H9 (cell line): Measurements from ENCODE around the gene ASIC3. TPM values are rescaled to one million over a fixed set of nuclear protein-coding genes. Genes with fewer than 3 reads are reported as not detected.

ENCODE experiments used
- DNase-seq: peaks from one replicate; pipeline ENCODE4 v3.0.0-alpha.2; 2017
- H2AFZ ChIP-seq: one replicate; pipeline ENCODE4 v1.6.1; 2013; ENCODE audit warnings: mild to moderate bottlenecking, low read length, control low read depth, moderate library complexity
- H2AK5ac ChIP-seq: 2 replicates; pipeline ENCODE4 v1.6.1; 2013; ENCODE audit warnings: low read length, control low read depth, mixed read lengths; ENCODE audit not compliant: insufficient read length
- H2BK120ac ChIP-seq: one replicate; pipeline ENCODE4 v1.6.1; 2013; ENCODE audit warnings: low read depth, mild to moderate bottlenecking, low read length, control low read depth, inconsistent platforms; ENCODE audit not compliant: poor library complexity, severe bottlenecking
- H2BK12ac ChIP-seq: 2 replicates; pipeline ENCODE4 v1.6.1; 2013; ENCODE audit warnings: low read length, control low read depth, mixed read lengths, low read depth; ENCODE audit not compliant: insufficient read length
- H2BK15ac ChIP-seq: 2 replicates; pipeline ENCODE4 v1.6.1; 2013; ENCODE audit warnings: low read depth, low read length, control low read depth
- H2BK20ac ChIP-seq: one replicate; pipeline ENCODE4 v1.6.1; 2013; ENCODE audit warnings: low read depth, mild to moderate bottlenecking, low read length, control low read depth, inconsistent platforms; ENCODE audit not compliant: poor library complexity, severe bottlenecking
- H2BK5ac ChIP-seq: 2 replicates; pipeline ENCODE4 v1.6.1; 2013; ENCODE audit warnings: low read length, control low read depth, mixed read lengths; ENCODE audit not compliant: insufficient read length
- H3K14ac ChIP-seq: 2 replicates; pipeline ENCODE4 v1.6.1; 2013; ENCODE audit warnings: low read length, control low read depth; ENCODE audit not compliant: insufficient read depth
- H3K18ac ChIP-seq: 2 replicates; pipeline ENCODE4 v1.6.1; 2013; ENCODE audit warnings: low read depth, mild to moderate bottlenecking, mixed read lengths, low read length, control low read depth; ENCODE audit not compliant: insufficient read length
- H3K23ac ChIP-seq: 2 replicates; pipeline ENCODE4 v1.6.1; 2013; ENCODE audit warnings: low read length, control low read depth, mixed read lengths, low read depth; ENCODE audit not compliant: insufficient read length
- H3K23me2 ChIP-seq: 2 replicates; pipeline ENCODE4 v1.6.1; 2013; ENCODE audit warnings: low read depth, mild to moderate bottlenecking, mixed read lengths, low read length, control low read depth; ENCODE audit not compliant: insufficient read length, poor library complexity, severe bottlenecking
- H3K27ac ChIP-seq: 2 replicates; pipeline ENCODE4 v1.5.1; 2013; ENCODE audit warnings: low read length, control low read depth, mixed read lengths, low read depth; ENCODE audit not compliant: insufficient read length
- H3K27me3 ChIP-seq: 2 replicates; pipeline ENCODE4 v1.6.1; 2013; ENCODE audit warnings: low read length, control low read depth, inconsistent platforms; ENCODE audit not compliant: insufficient read depth
- H3K4ac ChIP-seq: 2 replicates; pipeline ENCODE4 v1.6.1; 2013; ENCODE audit warnings: low read depth, mild to moderate bottlenecking, control low read depth, inconsistent platforms, low read length, moderate library complexity
- H3K4me1 ChIP-seq: 2 replicates; pipeline ENCODE4 v1.6.1; 2013; ENCODE audit warnings: low read length, control low read depth, inconsistent platforms; ENCODE audit not compliant: insufficient read depth
- H3K4me2 ChIP-seq: 2 replicates; pipeline ENCODE4 v1.6.1; 2013; ENCODE audit warnings: low read length, control low read depth, mixed read lengths; ENCODE audit not compliant: insufficient read length, insufficient read depth
- H3K56ac ChIP-seq: 2 replicates; pipeline ENCODE4 v1.6.1; 2013; ENCODE audit warnings: low read depth, mild to moderate bottlenecking, mixed read lengths, low read length, control low read depth; ENCODE audit not compliant: insufficient read length
- H3K79me1 ChIP-seq: 2 replicates; pipeline ENCODE4 v1.6.1; 2013; ENCODE audit warnings: low read depth, mild to moderate bottlenecking, moderate library complexity, low read length, control low read depth, inconsistent platforms; ENCODE audit not compliant: insufficient read depth, poor library complexity, severe bottlenecking
- H3K79me2 ChIP-seq: 2 replicates; pipeline ENCODE4 v1.6.1; 2013; ENCODE audit warnings: low read length, control low read depth, inconsistent platforms; ENCODE audit not compliant: insufficient read depth
- H3K9ac ChIP-seq: 2 replicates; pipeline ENCODE4 v1.6.1; 2013; ENCODE audit warnings: low read length, control low read depth, mixed read lengths; ENCODE audit not compliant: insufficient read length; ENCODE audit errors: extremely low read depth
- H3K9me3 ChIP-seq: one replicate; pipeline ENCODE4 v1.6.1; 2013; ENCODE audit warnings: low read depth, low read length, inconsistent platforms; ENCODE audit not compliant: control insufficient read depth
- H3T11ph ChIP-seq: one replicate; pipeline ENCODE4 v1.6.1; 2013; ENCODE audit warnings: mild to moderate bottlenecking, low read length, control low read depth, inconsistent platforms
- H4K20me1 ChIP-seq: one replicate; pipeline ENCODE4 v1.6.1; 2013; ENCODE audit not compliant: control insufficient read depth, insufficient read length, insufficient read depth
- H4K5ac ChIP-seq: 2 replicates; pipeline ENCODE4 v1.6.1; 2013; ENCODE audit warnings: low read depth, mild to moderate bottlenecking, mixed read lengths, low read length, control low read depth; ENCODE audit not compliant: insufficient read length
- H4K8ac ChIP-seq: replicated peaks from 2 replicates; pipeline ENCODE4 v1.6.1; 2013; ENCODE audit warnings: low read length, control low read depth, mixed read lengths, low read depth; ENCODE audit not compliant: insufficient read length
- H4K91ac ChIP-seq: 2 replicates; pipeline ENCODE4 v1.6.1; 2013; ENCODE audit warnings: low read depth, mild to moderate bottlenecking, moderate library complexity, mixed read lengths, low read length, control low read depth; ENCODE audit not compliant: insufficient read length
- H3K27ac Mint-ChIP-seq, 3 experiments: 2 replicates in 2 of 3; 3 replicates in 1 of 3; pipeline ENCODE4 v1.8.0; 2020 to 2021; ENCODE audit warnings: mixed read lengths in 3 of 3, mild to moderate bottlenecking in 1 of 3, moderate library complexity in 1 of 3
- H3K27me3 Mint-ChIP-seq: 2 replicates; pipeline ENCODE4 v1.8.0; 2021; ENCODE audit warnings: low read depth, mild to moderate bottlenecking, moderate library complexity, mixed read lengths
- H3K36me3 Mint-ChIP-seq, 3 experiments: 2 replicates in 2 of 3; 3 replicates in 1 of 3; pipeline ENCODE4 v1.8.0; 2020 to 2021; ENCODE audit warnings: low read depth in 3 of 3, mixed read lengths in 3 of 3; ENCODE audit not compliant: insufficient read depth in 1 of 3
- H3K4me1 Mint-ChIP-seq, 2 experiments: 2 replicates each; pipeline ENCODE4 v1.8.0; 2020; ENCODE audit warnings: mixed read lengths in 2 of 2
- H3K4me3 Mint-ChIP-seq, 2 experiments: 2 replicates in 1 of 2; 3 replicates in 1 of 2; pipeline ENCODE4 v1.8.0; 2020 to 2021; ENCODE audit warnings: mild to moderate bottlenecking in 2 of 2, mixed read lengths in 2 of 2, moderate library complexity in 1 of 2
- H3K9me3 Mint-ChIP-seq, 2 experiments: 2 replicates in 1 of 2; 3 replicates in 1 of 2; pipeline ENCODE4 v1.8.0; 2020; ENCODE audit warnings: mild to moderate bottlenecking in 2 of 2, mixed read lengths in 2 of 2, moderate library complexity in 1 of 2
- WGBS: extraction: QIAGEN DNeasy Blood & Tissue Kit; methylation state at CpG from one replicate; pipeline ENCODE4 v1.1.7; 2013; ENCODE audit warnings: missing lambda C conversion rate, low lambda C conversion rate, mixed read lengths; ENCODE audit not compliant: insufficient read length; ENCODE audit errors: extremely low coverage; 5-methylcytosine and 5-hydroxymethylcytosine counted together
- total RNA-seq: library from RNA; stranded (reverse); gene quantifications from 2 replicates; pipeline ENCODE4 v1.2.1, GENCODE V29; 2021
- TF ChIP-seq, protein P1 (sequence below): fragments of 200-600 bp; sonication (generic); conservative IDR thresholded peaks from 3 replicates; pipeline ENCODE4 v1.8.0; 2021; ENCODE audit warnings: antibody characterized with exemption, mild to moderate bottlenecking

ASIC3 gene
- total RNA-seq, 1 experiment from 2014 or later = 1.7 TPM

DNA sequence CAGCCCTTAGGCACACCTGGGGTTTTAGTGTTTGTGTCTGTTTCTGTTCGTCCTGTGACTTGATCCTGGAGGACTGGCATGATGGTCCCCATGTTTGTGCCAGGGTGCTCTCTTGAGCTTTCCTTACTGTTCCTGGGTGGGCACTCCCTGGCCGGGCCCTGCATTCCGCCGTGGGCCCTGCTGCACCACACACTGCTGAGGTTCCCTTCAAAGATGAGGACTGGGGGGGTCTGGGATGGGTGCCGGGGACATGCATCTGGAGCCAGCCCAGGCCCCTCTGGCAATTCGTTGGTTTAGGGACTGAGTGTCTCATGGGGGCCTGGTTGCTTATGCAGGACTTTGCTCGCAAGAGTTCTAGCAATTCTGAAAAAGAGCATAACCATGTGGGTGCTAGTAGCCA lies 42.7 kb downstream of the ASIC3 start:
- Histone ChIP-seq H3K4ac (no peak overlapping the region), H4K91ac (no peak overlapping the region), H2AFZ (no peak overlapping the region), H3K4me1 (no peaks in the 10 kb centered on the region), H3K23ac (no peak overlapping the region), H3K23me2 (peaks cover 13% of the 10 kb centered on the region), H3K18ac (no peak overlapping the region), H3K79me2 (peaks cover 25% of the 10 kb centered on the region), H2BK20ac (no peak overlapping the region), H4K8ac (no peak overlapping the region), H2AK5ac (no peak overlapping the region), H3T11ph (no peak overlapping the region), H2BK15ac (no peak overlapping the region), H3K4me2 (no peak overlapping the region), H3K14ac (no peak overlapping the region), H3K27ac (no peak overlapping the region), H3K27me3 (no peaks in the 10 kb centered on the region; the same call in 1 of the 2 replicates), H3K9ac (no peak overlapping the region), H2BK12ac (no peak overlapping the region), H3K9me3 (no peaks in the 10 kb centered on the region), H3K79me1 (peaks cover 6% of the 10 kb centered on the region), H4K5ac (no peak overlapping the region), H2BK5ac (no peak overlapping the region), H4K20me1 (no peaks in the 10 kb centered on the region), H3K56ac (no peak overlapping the region), H2BK120ac (no peak overlapping the region)
- Mint-ChIP-seq H3K4me1 (peaks cover 32 to 36% of the 10 kb centered on the region in 2 experiments), H3K9me3 (no peaks in the 10 kb centered on the region), H3K27ac (peak overlapping the region in 1 of 3 experiments; percentile 76; a peak in 1 of 7 replicates), H3K4me3 (peak overlapping the region in 1 of 2 experiments; percentile 33; a peak in 1 of 5 replicates), H3K27me3 (peaks cover 7% of the 10 kb centered on the region), H3K36me3 (peaks cover 0 to 24% (median 5%) of the 10 kb centered on the region in 3 experiments; a peak in 5 of 7 replicates)
- WGBS = no CpG with 5 or more reads among the region's 7 CpGs
- TF ChIP-seq, protein P1, sequence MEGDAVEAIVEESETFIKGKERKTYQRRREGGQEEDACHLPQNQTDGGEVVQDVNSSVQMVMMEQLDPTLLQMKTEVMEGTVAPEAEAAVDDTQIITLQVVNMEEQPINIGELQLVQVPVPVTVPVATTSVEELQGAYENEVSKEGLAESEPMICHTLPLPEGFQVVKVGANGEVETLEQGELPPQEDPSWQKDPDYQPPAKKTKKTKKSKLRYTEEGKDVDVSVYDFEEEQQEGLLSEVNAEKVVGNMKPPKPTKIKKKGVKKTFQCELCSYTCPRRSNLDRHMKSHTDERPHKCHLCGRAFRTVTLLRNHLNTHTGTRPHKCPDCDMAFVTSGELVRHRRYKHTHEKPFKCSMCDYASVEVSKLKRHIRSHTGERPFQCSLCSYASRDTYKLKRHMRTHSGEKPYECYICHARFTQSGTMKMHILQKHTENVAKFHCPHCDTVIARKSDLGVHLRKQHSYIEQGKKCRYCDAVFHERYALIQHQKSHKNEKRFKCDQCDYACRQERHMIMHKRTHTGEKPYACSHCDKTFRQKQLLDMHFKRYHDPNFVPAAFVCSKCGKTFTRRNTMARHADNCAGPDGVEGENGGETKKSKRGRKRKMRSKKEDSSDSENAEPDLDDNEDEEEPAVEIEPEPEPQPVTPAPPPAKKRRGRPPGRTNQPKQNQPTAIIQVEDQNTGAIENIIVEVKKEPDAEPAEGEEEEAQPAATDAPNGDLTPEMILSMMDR = no peak
- no peak for DNase-seq
